GM12878 (cell line): ENCODE data around the gene CFP.

Experiments used
- BHLHE40 ChIP-seq, 2 experiments: fragments of 450-650 bp in 1 of 2; IDR thresholded peaks; 2 replicates each; pipeline ENCODE4 v1.6.1; 2011 to 2017; ENCODE audit warnings: low read depth in 2 of 2, borderline replicate concordance in 1 of 2, improper control_type of control experiment in 1 of 2, low read length in 1 of 2, mild to moderate bottlenecking in 1 of 2
- CREM ChIP-seq: IDR thresholded peaks from 2 replicates; pipeline ENCODE4 v1.6.1; 2014; ENCODE audit warnings: antibody characterized with exemption, low read depth
- EP300 ChIP-seq, 2 experiments: fragments of 150-350 bp in 1 of 2; IDR thresholded peaks; 2 replicates each; pipeline ENCODE4 v1.6.1; 2011 to 2012; ENCODE audit warnings: low read depth in 2 of 2, low read length in 2 of 2, borderline replicate concordance in 1 of 2, improper control_type of control experiment in 1 of 2, inconsistent platforms in 1 of 2; ENCODE audit not compliant: control insufficient read depth in 1 of 2
- EZH2 ChIP-seq: IDR thresholded peaks from 2 replicates; pipeline ENCODE4 v1.6.1; 2012; ENCODE audit warnings: low read depth, mild to moderate bottlenecking, control low read depth, inconsistent platforms, low read length, borderline replicate concordance; ENCODE audit not compliant: control insufficient read depth
- FOXM1 ChIP-seq: IDR thresholded peaks from 2 replicates; pipeline ENCODE4 v1.6.1; 2012; ENCODE audit warnings: low read depth, mild to moderate bottlenecking, inconsistent platforms, low read length, moderate library complexity
- MAX ChIP-seq: IDR thresholded peaks from 2 replicates; pipeline ENCODE4 v1.6.1; 2012; ENCODE audit warnings: low read depth, low read length, improper control_type of control experiment
- POLR2A ChIP-seq: IDR thresholded peaks from 2 replicates; pipeline ENCODE4 v1.6.1; 2011; ENCODE audit warnings: low read depth, mild to moderate bottlenecking, low read length
- RAD21 ChIP-seq: IDR thresholded peaks from 2 replicates; pipeline ENCODE4 v1.6.1; 2011; ENCODE audit warnings: mild to moderate bottlenecking, low read depth, low read length, moderate library complexity; ENCODE audit not compliant: insufficient read depth
- YBX1 ChIP-seq: fragments of 450-650 bp; IDR thresholded peaks from 2 replicates; pipeline ENCODE4 v1.6.1; 2016; ENCODE audit warnings: antibody characterized with exemption
- TF ChIP-seq, protein P1 (sequence below): fragments of 150-350 bp; IDR thresholded peaks from 2 replicates; pipeline ENCODE4 v1.6.1; 2016; ENCODE audit warnings: low read depth, low read length
- TF ChIP-seq, protein P2 (sequence below), 3 experiments: IDR thresholded peaks in 2 of 3; conservative IDR thresholded peaks in 1 of 3; 2 replicates each; pipeline ENCODE4 v1.5.1; 2011; ENCODE audit warnings: low read depth in 3 of 3, low read length in 3 of 3, mild to moderate bottlenecking in 3 of 3, control low read depth in 2 of 3, moderate library complexity in 2 of 3, inconsistent platforms in 1 of 3, mixed read lengths in 1 of 3; ENCODE audit not compliant: control insufficient read depth in 2 of 3, insufficient read depth in 1 of 3; ENCODE audit errors: extremely low read depth in 1 of 3

GRCh38 chrX:47614618-47615017, 15.1 kb downstream of the CFP start:
- TF ChIP-seq FOXM1, result no peak
- TF ChIP-seq, protein P1, sequence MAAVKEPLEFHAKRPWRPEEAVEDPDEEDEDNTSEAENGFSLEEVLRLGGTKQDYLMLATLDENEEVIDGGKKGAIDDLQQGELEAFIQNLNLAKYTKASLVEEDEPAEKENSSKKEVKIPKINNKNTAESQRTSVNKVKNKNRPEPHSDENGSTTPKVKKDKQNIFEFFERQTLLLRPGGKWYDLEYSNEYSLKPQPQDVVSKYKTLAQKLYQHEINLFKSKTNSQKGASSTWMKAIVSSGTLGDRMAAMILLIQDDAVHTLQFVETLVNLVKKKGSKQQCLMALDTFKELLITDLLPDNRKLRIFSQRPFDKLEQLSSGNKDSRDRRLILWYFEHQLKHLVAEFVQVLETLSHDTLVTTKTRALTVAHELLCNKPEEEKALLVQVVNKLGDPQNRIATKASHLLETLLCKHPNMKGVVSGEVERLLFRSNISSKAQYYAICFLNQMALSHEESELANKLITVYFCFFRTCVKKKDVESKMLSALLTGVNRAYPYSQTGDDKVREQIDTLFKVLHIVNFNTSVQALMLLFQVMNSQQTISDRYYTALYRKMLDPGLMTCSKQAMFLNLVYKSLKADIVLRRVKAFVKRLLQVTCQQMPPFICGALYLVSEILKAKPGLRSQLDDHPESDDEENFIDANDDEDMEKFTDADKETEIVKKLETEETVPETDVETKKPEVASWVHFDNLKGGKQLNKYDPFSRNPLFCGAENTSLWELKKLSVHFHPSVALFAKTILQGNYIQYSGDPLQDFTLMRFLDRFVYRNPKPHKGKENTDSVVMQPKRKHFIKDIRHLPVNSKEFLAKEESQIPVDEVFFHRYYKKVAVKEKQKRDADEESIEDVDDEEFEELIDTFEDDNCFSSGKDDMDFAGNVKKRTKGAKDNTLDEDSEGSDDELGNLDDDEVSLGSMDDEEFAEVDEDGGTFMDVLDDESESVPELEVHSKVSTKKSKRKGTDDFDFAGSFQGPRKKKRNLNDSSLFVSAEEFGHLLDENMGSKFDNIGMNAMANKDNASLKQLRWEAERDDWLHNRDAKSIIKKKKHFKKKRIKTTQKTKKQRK, result no peak
- no peak for TF ChIP-seq RAD21
- TF ChIP-seq, protein P2, sequence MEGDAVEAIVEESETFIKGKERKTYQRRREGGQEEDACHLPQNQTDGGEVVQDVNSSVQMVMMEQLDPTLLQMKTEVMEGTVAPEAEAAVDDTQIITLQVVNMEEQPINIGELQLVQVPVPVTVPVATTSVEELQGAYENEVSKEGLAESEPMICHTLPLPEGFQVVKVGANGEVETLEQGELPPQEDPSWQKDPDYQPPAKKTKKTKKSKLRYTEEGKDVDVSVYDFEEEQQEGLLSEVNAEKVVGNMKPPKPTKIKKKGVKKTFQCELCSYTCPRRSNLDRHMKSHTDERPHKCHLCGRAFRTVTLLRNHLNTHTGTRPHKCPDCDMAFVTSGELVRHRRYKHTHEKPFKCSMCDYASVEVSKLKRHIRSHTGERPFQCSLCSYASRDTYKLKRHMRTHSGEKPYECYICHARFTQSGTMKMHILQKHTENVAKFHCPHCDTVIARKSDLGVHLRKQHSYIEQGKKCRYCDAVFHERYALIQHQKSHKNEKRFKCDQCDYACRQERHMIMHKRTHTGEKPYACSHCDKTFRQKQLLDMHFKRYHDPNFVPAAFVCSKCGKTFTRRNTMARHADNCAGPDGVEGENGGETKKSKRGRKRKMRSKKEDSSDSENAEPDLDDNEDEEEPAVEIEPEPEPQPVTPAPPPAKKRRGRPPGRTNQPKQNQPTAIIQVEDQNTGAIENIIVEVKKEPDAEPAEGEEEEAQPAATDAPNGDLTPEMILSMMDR (IDR thresholded peaks at IDR 0.05 in 2 of 3, conservative IDR thresholded peaks at IDR 0.05 in 1 of 3; ENCODE audit: control insufficient read depth in 2 of 3, extremely low read depth in 1 of 3, insufficient read depth in 1 of 3, low read depth in 3 of 3, low read length in 3 of 3), result no peak
- no peak for TF ChIP-seq BHLHE40 (IDR thresholded peaks at IDR 0.05; ENCODE audit: borderline replicate concordance in 1 of 2, low read depth in 2 of 2, low read length in 1 of 2)
- no peak for TF ChIP-seq YBX1
- TF ChIP-seq CREM, result no peak
- no peak for TF ChIP-seq POLR2A
- no peak for TF ChIP-seq MAX
- TF ChIP-seq EP300 (IDR thresholded peaks at IDR 0.05; ENCODE audit: borderline replicate concordance in 1 of 2, control insufficient read depth in 1 of 2, low read depth in 2 of 2, low read length in 2 of 2), result no peak
- no peak for TF ChIP-seq EZH2
